ENCODE results near the gene TM9SF4.

TM9SF4 gene

DNA sequence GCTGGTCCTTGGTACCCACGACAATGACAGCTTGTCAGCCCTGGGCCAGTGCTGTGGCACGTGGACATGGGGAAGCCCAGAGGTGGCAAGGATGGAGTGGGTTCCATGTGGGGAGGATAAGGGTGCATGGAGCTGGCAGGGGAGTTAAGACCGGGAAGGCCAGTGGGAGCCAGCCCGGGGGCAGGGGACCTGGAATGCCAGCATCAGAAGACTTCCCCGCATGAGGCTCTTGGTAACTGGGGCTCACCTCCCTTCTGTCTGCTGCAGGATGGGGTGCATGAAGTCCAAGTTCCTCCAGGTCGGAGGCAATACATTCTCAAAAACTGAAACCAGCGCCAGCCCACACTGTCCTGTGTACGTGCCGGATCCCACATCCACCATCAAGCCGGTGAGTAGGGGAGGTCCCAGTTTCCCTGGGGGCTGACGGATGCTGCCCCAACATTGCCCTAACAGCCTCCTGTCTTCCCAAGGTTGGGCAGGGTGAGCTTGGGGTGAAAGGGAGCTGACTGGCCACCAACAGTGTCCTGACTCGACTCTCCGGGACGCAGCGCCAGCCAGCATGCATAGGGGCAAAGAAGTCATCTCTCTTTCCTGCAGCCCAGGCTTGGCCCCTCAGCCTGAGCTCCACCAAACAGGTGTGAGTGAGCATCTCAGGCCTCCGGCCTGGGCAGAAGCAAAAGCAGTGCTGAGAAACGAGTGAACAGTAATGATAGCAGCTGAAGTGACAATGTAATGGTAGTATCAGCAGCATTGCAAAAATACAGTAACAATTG, 37.9 kb upstream of the TM9SF4 start:
- Histone ChIP-seq H3K4me2 (ENCODE audit: low read length) (no peak overlapping the region), H3K36me3 (ENCODE audit: control insufficient read depth, insufficient read depth, low read length) (no peaks in the 10 kb centered on the region), H3K4me3 (ENCODE audit: low read depth, low read length) (no peak overlapping the region), H3K79me2 (no peaks in the 10 kb centered on the region), H3K27ac (no peak overlapping the region), H3K27me3 (ENCODE audit: control insufficient read depth, insufficient read depth, low read length) (no peaks in the 10 kb centered on the region), H3K9me3 (ENCODE audit: control insufficient read depth, low read length) (no peaks in the 10 kb centered on the region), H2AFZ (no peak overlapping the region), H3K4me1 (peaks cover 3% of the 10 kb centered on the region), H3K9ac (no peak overlapping the region)
- TF ChIP-seq, protein P1, sequence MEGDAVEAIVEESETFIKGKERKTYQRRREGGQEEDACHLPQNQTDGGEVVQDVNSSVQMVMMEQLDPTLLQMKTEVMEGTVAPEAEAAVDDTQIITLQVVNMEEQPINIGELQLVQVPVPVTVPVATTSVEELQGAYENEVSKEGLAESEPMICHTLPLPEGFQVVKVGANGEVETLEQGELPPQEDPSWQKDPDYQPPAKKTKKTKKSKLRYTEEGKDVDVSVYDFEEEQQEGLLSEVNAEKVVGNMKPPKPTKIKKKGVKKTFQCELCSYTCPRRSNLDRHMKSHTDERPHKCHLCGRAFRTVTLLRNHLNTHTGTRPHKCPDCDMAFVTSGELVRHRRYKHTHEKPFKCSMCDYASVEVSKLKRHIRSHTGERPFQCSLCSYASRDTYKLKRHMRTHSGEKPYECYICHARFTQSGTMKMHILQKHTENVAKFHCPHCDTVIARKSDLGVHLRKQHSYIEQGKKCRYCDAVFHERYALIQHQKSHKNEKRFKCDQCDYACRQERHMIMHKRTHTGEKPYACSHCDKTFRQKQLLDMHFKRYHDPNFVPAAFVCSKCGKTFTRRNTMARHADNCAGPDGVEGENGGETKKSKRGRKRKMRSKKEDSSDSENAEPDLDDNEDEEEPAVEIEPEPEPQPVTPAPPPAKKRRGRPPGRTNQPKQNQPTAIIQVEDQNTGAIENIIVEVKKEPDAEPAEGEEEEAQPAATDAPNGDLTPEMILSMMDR (IDR thresholded peaks at IDR 0.05) = no peak

DNA sequence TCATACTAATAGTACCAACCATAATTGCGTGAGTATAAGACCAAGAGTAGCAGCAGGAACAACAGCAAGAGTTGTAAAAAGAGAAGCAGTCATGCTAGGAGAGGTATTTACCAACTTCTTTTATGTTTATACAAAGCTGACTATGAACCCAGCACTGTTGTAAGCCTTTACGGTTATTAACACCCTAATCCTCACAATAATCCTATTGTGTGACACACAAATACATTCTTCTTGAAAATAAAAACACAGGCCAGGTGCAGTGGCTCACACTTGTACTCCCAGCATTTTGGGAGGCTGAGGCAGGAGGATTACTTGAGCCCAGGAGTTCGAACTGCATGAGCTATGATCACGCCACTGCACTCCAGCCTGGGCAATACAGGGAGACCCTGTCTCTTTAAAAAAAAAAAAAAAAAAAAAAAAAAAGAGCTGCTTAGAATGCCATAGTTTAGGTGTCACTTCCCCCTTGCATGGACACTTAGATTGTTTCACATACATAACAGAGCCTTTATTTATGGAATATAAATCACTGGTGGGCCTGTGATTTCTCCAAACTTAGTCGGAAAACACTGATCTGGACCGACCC, 37.3 kb upstream of the TM9SF4 start:
- no peak overlapping the region for H3K27ac ChIP-seq
- H3K79me2 ChIP-seq = no peaks in the 10 kb centered on the region
- no peak overlapping the region for H3K4me3 ChIP-seq (ENCODE audit: low read depth, low read length)
- no peaks in the 10 kb centered on the region for H3K36me3 ChIP-seq (ENCODE audit: control insufficient read depth, insufficient read depth, low read length)
- no peaks in the 10 kb centered on the region for H3K9me3 ChIP-seq (ENCODE audit: control insufficient read depth, low read length)
- no peak overlapping the region for H2AFZ ChIP-seq
- H3K9ac ChIP-seq = no peak overlapping the region
- H3K4me1 ChIP-seq = peaks cover under 1% of the 10 kb centered on the region
- H3K27me3 ChIP-seq (ENCODE audit: control insufficient read depth, insufficient read depth, low read length) = no peaks in the 10 kb centered on the region
- H3K4me2 ChIP-seq (ENCODE audit: low read length) = no peak overlapping the region
- TF ChIP-seq, protein P1 (IDR thresholded peaks at IDR 0.05) = no peak

DNA sequence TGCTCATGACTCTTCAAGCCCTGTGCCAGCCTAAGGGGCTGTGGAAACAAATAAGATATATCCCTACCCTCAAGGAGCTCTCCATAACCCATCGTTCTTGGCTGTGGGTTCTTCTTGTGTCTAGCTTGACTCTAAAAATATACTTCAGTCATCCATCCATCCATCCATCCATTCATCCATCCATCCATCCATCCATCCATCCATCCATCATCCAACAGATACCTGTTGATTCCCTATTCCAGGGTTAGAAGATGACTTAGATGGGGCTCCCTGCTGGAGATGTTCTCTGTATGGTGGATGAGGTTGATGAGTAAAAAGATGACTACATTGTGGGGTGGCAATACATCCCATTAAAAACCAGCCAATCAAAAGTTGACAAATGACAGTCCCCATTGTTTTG, 34.0 kb upstream of the TM9SF4 start:
- no peak overlapping the region for H3K4me2 ChIP-seq (ENCODE audit: low read length)
- no peaks in the 10 kb centered on the region for H3K27me3 ChIP-seq (ENCODE audit: control insufficient read depth, insufficient read depth, low read length)
- TF ChIP-seq, protein P1 (IDR thresholded peaks at IDR 0.05) = no peak
- H3K27ac ChIP-seq = no peak overlapping the region
- no peaks in the 10 kb centered on the region for H3K9me3 ChIP-seq (ENCODE audit: control insufficient read depth, low read length)
- no peak overlapping the region for H3K9ac ChIP-seq
- H3K4me3 ChIP-seq (ENCODE audit: low read depth, low read length) = no peak overlapping the region
- no peaks in the 10 kb centered on the region for H3K79me2 ChIP-seq
- no peak overlapping the region for H2AFZ ChIP-seq
- H3K36me3 ChIP-seq (ENCODE audit: control insufficient read depth, insufficient read depth, low read length) = no peaks in the 10 kb centered on the region
- no peaks in the 10 kb centered on the region for H3K4me1 ChIP-seq

DNA sequence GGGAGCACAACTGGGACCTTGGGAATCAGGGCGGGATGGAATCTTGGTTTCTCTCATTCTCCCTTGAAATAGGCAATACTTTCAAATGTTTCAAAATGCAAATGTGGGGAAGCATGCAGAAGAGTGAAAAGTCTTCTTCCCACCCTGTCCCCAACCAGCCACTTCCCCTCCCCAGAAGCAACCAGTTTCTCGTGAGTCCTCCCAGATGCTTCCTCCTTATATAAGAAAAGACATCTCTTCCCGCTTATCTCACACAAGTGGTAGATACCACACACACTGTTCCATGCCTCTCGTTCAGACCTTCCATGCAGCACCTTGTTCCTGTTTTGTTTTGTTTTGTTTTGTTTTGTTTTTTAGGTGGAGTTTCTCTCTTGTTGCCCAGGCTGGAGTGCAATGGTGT, 32.3 kb upstream of the TM9SF4 start:
- TF ChIP-seq, protein P1 (IDR thresholded peaks at IDR 0.05) = no peak

More for the DNA sequence above, 32.3 kb upstream of the TM9SF4 start:
- Histone ChIP-seq H3K9me3 (ENCODE audit: control insufficient read depth, low read length) (no peaks in the 10 kb centered on the region), H3K9ac (no peak overlapping the region), H3K27me3 (ENCODE audit: control insufficient read depth, insufficient read depth, low read length) (no peaks in the 10 kb centered on the region), H3K4me2 (ENCODE audit: low read length) (no peak overlapping the region), H3K27ac (no peak overlapping the region), H3K79me2 (no peaks in the 10 kb centered on the region), H3K36me3 (ENCODE audit: control insufficient read depth, insufficient read depth, low read length) (no peaks in the 10 kb centered on the region), H3K4me1 (no peaks in the 10 kb centered on the region), H3K4me3 (ENCODE audit: low read depth, low read length) (no peak overlapping the region), H2AFZ (no peak overlapping the region)

Measured in parathyroid adenoma (tissue), 2 donors.